Measurements from ENCODE around the gene TTLL11.

Gene TTLL11

DNA sequence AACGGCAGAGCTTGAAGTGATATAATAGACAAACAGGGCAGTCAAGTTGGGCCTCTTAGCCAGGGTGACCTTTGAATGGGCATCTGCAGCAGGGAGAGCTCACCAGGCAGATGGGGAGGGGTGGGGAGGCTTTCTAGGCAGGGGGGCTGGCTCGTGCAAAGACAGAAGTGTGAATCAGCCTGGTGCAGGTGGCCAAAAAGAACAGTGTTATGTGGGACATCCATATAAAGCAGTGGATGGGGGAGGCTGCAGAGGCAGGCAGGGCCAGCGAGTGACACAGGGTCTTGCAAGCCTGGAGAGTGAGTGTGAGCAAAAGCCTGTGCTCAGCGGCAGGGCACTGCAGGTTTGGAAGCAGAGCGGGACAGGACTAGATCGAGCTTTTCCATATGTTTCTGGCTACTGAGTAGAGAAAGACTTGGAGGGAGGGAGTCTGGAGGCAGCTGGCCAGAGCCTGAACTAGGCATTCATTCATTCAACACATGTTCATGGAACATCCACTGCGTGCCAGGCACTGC, 14.2 kb upstream of the TTLL11 start:
- no peak for DNase-seq

DNA sequence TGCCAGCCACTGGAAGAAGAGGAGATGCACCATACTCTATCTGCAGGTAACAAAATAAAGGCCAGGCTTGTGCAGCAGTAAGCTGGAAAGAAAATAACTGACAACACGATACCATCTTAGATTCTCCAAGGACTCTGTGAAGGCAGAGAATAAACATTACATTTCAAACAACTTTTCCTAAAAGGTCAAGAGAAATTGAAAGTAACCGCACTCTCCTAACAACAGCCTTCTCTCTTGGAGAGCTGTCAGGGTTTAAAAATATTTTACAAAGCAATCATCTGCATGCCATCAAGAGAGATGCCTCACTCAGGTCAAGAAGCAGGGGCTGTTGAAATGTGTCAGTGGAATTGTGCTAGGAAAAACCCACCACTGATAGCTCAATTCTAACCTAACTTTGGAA, 13.5 kb upstream of the TTLL11 start:
- no peak for DNase-seq

DNA sequence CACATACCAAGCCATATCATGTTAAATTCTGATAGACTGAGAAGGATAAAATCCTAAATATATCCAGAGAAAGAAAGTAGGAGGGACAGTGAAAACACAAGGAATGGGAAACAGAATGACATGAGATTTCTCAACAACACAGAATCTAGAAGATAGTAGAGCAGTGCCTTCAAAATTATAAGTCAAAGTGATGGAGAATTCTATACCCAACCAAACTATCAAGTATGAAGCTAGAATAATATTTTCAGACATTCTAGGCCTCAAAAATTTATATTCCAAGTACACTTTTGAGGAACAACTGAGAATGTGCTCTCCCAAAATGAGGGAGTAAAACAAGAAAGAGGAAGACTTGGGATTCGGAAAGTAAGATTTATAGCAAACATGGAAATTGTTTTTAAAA, 10.9 kb upstream of the TTLL11 start:
- no peak for DNase-seq

DNA sequence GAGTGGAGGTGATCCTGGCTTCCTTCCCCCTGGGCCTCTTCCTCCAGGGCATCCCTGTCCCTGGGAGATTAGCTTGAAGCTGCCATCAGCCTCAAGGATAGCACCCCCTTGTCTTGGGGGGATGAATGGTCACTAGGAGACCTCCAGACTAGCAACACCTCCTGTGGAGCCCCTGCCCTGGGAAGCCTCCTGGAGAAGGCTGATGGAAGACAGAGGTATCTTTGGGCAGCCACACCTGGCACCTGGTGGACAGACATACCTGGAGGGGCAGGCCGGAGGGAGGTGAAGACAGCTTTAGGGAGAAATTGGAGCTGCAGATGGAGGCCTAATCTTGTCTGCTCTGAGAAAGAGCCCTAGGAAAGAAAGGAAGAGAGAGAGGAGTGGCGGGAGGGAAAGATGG, 9.0 kb upstream of the TTLL11 start:
- no peak for DNase-seq

DNA sequence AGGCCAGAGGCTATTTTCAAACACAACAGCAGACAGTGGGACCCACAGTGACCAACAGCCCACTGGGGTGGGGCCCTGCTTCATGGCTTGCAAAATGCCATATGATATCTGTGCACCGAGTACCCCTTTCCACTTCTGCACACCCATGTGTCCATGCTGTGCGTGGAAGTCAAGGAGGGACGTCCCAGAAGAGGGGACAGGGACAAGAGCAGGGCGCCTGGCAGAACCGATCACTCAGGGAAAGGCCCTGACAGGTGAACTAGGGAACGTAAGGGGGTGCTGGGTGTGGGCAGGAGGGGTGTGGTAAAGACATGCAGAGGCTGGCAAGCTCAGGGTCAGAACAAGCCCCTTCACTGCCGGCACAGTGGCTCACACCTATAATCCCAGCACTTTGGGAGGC, 7.6 kb upstream of the TTLL11 start:
- no peak for DNase-seq

DNA sequence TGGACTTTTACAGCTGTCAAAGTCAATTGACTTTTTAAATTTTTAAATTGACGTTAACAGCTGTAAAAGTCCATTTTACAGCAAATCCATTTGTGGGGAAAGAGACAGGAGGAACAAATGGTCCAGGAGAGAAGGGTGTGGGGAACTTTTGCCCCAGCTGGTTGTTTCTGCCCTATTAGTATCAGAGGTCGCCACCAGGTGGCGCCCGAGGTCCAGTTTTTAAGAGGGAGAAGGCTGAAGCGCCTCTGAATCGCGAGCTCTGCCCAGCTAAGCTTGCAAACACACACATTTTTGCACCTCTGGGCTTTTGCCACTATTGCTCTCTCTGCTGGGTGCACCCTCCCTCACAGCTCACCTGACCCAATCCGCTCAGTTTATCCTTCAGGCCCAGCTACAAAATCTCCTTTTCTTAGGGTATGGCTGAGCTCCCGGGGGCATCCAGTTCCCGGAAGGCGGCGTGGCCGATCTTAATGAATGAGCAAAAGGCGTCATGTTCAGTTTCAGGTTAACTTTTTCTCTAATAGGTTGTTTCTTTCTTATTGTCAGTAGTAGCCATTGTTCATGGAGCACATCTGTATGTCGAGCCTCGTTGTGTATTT, 6.3 kb upstream of the TTLL11 start:
- DNase-seq: peak; percentile 78

DNA sequence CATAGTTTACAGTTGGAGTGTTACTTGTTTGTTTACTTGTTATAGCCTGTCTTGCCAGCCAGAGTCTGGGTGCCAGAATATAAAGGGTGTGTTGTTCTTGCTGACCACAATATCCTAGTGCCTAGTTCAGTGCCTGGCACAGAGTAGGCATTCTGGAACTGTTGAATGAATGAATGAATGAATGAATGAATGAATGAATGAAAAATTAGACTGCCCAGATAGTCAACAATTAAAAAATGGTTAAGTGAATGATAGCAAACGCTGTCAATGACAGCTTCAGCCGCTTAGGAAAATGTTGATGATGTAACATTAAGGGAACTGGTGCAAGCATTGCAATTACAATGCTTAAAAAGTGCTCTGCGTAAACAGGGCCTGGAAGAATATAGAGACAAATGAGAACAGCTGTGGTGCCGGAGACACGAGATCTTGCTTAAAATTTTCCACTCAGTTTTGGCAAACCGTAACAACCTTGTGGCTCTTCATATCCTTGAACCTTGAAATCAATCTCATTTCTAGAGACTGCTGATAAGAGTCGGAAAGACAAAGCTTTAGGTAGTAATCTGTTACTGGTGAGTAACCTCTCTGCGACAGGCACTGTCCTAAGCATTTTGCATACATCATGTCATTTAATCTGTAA, 4.7 kb upstream of the TTLL11 start:
- DNase-seq: no peak

DNA sequence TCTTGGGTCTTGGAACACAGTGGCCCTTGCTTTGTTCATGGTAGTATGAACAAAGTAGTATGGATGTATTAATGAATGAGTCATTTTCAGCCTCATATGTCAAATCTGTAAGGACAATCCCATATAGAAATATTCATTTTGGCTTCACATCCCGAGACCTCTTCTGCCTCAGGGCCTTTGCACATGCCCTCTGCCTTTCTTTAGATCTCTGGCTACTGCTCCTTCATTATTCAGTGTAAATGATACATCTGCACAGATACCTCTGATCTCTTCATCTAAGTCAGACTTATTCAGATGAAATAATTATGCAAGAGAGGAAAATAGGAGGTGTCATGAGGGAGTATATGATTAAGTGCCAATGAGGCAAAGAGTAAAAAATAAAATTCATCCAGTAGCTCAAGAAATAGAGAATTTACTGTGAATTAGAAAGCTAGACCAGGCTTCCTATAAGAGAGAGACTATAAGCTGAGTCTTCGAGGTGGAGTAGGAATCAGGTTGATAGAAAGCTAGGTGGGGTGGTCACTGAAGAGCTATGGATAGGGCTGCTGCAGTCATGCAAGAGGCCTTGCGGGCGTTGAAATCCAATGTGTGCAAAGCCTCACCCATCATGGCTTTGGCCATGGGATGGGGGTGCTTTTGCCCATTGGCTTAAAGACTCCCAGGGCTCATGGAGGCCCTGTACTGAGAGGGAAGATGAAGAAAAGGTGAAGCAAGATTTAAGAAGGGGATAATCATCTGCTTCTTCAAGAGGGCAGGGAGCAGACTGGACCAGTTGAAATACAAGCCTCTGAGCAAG, 3.7 kb upstream of the TTLL11 start:
- DNase-seq: no peak

DNA sequence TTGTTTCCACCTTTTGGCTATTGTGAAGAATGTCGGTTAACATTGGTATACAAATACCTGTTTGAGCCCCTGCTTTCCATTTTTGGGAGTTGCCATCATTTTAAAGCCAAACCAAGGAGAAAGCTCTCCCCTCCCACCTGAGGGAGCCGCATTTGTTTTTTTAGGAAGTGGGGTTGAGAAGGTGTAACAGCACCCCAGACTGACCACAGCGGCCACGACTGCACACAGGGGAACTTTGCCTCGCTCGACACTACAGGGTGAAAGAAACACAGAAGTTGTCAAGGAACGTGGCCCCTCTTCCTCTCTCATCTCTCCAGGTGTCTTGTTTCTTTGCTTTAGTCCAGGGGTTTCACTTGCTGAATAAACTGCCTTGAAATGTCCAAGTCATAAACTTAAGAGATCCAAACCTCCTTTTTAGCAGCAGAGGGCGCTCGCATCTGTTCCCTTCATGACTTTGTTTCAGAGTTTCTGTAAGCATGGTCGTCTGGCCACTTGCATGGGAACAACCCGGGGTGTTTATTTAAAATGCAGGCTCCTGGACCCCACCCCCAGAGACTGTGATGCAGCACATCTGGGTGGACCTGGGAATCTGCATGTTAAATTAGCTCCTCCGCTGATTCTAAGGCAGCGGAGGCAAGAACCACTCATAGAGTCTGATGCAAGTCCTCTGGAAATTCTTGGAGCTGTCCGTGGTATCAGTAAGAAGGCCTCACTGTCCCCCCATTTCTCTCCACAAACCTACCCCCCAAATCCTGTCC, 2.1 kb upstream of the TTLL11 start:
- DNase-seq: peak; percentile 49 to 54

DNA sequence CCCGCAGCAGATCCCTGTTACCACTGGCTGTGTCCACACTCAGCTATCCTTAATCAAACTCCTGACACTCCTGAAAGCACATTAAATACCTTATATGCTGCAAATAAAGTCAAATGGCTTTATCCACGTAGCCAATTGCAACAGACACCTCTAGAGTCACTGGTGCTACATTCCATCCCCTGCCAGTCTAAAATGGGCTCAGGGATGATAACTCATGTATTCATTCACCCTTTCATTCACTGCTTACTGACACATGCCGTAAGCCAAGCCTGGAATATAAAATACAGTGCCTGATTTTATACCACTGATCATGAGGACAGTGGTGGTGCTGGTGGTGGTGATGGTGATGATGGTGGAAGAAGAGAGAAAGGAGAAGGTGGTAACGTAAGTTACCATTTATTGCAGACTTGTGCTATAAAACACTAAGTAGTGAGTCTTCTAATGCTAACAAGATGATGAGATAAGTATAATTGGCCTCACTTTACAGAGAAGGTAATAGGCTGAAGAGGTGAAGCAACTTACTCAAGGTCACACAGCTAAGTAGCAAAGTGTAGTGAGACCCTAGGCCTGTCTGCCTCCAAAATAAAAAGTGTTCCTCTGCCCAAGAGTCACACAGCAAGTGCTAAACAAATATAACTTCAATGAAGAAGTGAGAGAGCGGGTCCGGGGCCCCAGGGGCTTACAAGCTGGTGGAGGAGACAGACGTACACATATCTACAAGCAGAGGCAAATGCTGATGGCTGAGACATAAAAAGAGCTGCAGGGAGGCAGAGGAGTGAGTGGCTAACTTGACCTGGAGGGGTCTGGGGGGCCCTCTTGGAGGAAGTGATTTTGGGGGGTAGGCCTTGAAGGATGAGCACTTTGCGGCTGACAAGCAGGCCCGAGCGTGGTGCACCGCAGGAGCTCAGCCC, 1.2 kb downstream of the TTLL11 start:
- no peak for DNase-seq

DNA sequence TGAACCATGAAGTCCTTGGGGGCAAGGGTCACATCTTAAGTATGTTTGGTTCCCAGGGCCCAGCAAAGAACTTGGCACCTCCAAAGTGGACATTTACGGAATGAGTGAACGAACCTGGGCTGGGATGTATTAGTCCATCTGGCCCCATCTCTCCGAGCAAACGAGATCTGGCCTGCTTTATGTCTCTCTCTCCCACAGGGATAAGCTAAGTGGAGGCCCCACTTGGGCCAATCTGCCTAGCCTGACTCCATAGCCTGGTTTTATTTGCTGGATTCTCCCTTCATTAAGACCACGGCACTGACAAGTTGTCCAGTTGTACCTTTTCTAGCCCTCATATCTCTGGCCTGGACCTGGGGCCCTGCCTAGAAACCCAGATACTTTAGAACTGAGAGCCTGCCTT, 2.1 kb downstream of the TTLL11 start:
- no peak for DNase-seq

DNA sequence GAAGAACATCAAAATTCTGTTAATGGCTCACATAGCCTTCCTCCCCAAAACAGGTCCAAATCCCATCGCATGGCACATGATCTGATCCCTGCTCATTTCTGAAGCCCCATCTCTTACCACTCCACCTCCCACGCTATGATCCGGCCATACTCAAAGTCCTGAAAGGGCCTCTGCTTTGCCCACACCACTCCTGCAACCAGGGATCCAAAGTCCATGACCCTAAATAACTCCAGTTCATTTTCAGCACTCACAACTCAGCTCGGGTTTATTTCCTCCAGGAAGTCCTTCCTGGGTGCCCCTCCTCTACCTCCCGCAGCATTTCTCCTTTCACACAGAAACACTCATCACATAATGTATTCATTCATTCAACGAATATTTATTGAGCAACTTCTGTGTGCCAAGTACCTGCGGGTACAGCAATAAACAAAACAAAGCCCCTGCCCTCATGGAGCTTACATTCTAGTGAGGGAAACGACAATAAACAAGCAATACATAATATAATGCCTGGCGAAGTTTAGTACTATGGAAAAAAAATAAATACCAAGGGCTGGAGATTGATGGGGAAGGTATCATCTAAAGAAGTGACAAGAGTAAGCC, 2.7 kb downstream of the TTLL11 start:
- DNase-seq: no peak

DNA sequence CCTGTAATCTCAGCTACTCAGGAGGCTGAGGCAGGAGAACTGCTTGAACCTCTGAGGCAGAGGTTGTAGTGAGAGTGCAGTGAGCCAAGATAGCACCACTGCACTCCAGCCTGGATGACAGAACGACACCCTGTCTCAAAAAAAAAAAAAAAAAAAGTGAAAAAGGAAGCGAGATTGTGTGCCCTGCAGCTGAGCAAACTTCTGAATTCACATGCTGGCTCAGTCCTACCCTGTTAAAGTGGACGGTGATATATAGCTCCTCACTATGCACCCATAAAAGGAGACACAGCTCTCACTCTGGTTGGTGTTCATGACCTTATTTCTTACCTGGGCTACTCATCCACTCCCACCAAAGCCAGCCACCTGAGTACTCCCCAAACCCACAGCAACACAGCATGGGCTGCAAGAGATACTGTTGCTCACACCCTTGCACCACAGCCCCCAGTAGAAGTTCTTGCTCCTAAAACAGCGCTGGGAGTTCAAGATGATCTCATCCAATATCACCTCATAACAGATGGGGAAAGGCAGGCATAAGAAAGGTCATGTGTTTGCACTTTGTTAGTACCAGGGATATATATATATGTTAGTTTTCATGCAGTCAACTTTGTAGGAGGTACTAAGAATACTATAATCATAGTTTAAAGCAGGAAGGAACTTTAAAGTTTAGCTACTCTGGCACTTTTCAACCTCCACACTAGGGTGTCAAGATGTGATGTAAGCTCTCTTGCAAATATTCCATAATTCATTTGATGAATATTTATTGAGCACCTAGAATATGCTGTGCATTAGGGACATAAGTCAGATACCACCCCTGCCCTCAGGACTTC, 4.0 kb downstream of the TTLL11 start:
- DNase-seq: no peak

DNA sequence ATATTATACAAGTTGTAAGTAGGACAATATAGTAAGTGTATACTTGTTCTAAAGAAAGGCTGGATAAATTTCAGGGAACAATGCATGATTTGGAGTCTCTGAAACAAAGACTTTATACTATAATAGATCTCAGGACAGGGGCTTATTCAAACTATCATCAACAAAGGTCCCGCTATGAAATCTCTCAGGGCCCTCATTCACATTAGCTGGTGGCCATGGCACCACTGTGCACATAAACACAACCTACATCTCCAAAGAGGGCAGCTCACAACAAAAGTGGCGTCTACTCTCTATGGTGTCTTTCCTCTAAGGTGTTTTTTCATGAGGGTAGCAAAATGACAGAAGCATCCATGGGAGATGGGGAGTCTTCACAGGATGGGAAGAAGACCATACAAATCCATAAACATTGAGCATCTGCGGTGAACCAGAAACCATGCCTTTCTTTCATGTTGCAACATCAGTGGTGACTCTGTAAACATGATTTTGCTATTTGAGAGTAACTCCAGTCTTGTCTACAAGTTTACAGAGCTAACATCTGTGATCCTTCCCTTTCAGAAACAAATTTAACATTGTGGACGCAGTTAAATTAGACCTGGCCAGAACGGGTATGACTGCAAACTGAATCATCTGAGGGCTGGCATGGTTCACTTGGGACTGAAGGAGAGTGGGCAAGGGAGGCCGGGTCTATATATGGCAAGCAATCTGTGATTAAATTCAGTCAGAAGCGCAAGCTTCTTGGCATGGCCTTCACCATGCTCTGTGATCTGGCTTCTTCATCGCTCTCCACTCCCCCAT, 5.5 kb downstream of the TTLL11 start:
- DNase-seq: no peak

DNA sequence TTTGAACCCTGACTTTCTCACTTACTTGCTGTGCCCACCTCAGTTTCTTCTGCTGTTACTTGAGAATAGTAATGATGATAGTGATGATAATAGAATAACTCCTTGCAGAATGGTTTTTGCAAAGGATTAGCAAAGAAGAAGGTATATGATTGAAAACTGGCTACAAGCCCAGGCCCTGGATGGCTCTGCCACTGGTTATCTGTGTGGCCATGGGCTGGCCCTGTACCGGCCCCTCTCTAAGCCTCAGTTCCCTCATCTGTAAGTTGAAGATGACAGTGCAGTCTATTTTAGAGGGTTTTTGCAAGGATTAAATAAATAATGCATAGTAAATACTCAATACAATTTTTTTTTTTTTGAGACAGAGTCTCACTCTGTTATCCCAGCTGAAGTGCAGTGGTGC, 6.2 kb downstream of the TTLL11 start:
- DNase-seq: no peak

DNA sequence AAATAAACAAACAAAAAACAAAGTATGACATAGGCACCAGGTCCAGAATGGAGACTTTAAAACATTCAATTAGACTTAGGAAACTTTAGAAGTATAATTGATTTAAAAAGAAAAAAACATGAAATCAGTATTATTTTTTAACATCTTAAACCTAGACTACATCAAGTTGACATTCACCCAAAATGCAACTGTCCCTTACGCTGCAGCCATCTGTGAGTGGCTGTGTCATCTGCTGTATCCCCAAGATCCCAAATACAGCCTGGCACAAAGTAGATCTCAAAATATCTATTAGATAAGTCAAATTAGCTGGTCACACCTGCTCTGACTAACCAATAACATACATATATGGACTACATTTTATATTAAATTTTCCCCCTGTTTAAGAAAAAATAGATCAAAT, 7.8 kb downstream of the TTLL11 start:
- DNase-seq: no peak

DNA sequence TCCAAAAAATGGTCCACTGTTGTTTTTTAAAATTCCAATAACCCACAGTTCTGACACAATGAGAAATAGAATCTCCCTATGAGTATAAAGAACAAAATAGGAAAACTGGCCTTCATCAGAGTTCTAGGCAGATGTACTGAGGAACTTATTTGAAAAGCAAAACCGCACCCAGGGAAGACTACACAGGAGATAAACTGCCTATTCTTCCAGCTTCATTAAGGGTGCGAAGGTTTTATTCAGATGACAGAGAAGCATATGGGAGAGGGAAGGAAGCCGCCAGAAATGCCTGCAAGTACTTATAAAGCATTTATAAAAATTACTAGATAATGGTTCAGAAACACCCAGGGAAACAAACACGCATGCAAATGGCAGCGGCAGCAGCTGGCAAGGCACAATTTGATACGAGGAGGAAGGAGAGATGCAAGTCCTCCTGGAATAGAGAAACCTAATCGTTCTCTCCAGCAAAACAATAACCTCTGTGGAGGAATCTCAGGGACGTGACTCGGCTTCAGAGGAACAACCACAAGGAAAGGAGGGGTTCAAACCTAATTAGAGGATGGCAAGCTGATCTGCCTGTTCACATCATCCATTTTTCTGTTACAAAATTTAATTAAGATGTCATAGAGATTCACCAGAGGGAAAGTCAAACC, 9.0 kb downstream of the TTLL11 start:
- DNase-seq: no peak

DNA sequence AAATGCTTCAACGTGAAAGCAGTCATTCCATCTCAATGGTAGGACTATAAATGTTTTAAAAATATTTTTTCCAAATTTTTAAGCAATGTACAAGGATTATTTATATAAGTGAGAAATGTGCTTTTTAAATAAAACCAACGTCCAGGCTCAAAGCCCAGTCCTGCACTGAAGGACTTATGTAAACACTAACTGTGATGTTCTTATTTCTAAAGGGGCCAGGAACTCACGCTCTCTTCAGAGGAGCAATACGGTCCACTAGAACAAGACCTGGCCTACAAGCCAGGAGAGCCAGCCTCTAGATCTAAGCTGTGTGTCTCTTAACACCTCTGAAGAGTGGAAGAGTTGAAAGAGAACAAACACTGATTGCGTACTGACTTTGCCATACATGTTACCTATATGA, 12.1 kb downstream of the TTLL11 start:
- DNase-seq: no peak

DNA sequence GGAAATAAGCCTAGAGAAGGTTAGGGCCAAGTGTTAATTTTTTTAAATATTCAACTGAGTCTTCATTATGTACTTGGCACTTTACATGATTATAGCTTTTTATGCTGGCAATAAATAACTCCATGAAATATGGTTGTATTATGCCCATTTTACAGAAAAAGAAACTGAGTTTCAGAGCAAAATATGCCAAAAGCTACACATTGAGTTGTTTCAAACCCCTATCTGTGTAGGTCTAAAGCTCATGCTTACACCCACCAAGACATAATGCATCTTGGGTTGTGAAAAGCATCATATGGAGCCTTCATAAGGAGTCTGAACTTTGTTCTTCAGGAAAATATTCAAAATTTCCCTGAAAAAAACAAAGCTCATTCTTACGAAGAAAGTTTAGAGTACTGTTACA, 14.6 kb downstream of the TTLL11 start:
- DNase-seq: no peak

DNA sequence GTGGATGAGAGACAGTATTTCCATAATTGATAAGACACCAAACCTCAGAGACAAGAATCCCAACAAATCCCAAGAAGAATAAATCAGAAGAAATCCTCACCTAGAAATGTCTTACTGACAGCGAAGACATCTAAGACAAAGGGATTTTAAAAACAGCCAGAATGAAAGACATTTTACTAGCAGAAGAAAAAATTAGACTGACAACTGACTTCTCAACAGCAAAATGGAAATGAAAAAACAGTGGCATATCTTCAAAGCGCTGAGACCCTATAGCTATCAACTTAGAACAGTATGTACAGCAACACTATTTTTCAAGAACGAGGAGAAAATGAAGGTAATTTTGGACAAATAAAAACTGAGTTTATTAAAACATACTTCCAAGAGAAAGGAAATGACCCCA, 16.3 kb downstream of the TTLL11 start:
- no peak for DNase-seq
